Measurements from ENCODE around the gene CRISP2. TPM values are rescaled to one million over a fixed set of nuclear protein-coding genes. Genes with fewer than 3 reads are reported as not detected.
"Not testable (repeated sequence)": the region's sequence is repeated elsewhere in the genome, so short reads cannot be mapped to it uniquely, and the experiment has no call there.

The CRISP2 gene
- total and polyA plus RNA-seq, 4 experiments from 2014 or later, result not detected

GRCh38 chr6:49723917-49724316 is 10.6 kb upstream of the CRISP2 start:
- intact Hi-C loops (cut with micrococcal nuclease); H3K27me3 Mint-ChIP-seq; H3K4me3 Mint-ChIP-seq; DNase-seq; H3K27ac Mint-ChIP-seq; H3K4me1 Mint-ChIP-seq; H3K9me3 Mint-ChIP-seq; H3K36me3 Mint-ChIP-seq; POLR2A ChIA-PET (ENCODE audit: partially characterized antibody); H3K36me3 ChIP-seq (ENCODE audit: insufficient read depth, low read length); H3K27ac ChIP-seq (ENCODE audit: low read depth, low read length); H3K9me3 ChIP-seq (ENCODE audit: control insufficient read depth in 1 of 2, low read length in 2 of 2); CTCF ChIA-PET (ENCODE audit: partially characterized antibody); H3K4me3 ChIP-seq (ENCODE audit: low read length in 2 of 2); H3K4me1 ChIP-seq (ENCODE audit: insufficient read depth, low read length); H3K27me3 ChIP-seq (ENCODE audit: insufficient read depth, low read length): not testable (repeated sequence)

GRCh38 chr6:49721297-49721696 is 8.0 kb upstream of the CRISP2 start:
- Mint-ChIP-seq H3K27ac (no peak overlapping the region), H3K36me3 (no peaks in the 10 kb centered on the region), H3K27me3 (no peaks in the 10 kb centered on the region), H3K4me1 (no peaks in the 10 kb centered on the region), H3K9me3 (peaks cover 0 to 13% (median 4%) of the 10 kb centered on the region in 8 donors), H3K4me3 (no peak overlapping the region)
- no peaks in the 10 kb centered on the region for H3K9me3 ChIP-seq (ENCODE audit: control insufficient read depth in 1 of 2, low read length in 2 of 2)
- H3K27me3 ChIP-seq (ENCODE audit: insufficient read depth, low read length), result no peaks in the 10 kb centered on the region
- H3K27ac ChIP-seq (ENCODE audit: low read depth, low read length), result no peak overlapping the region
- POLR2A ChIA-PET (ENCODE audit: partially characterized antibody), result no interaction called here
- intact Hi-C loops (cut with micrococcal nuclease), result no loop called here
- no peak overlapping the region for H3K4me3 ChIP-seq (ENCODE audit: low read length in 2 of 2)
- H3K4me1 ChIP-seq (ENCODE audit: insufficient read depth, low read length), result no peaks in the 10 kb centered on the region
- CTCF ChIA-PET (ENCODE audit: partially characterized antibody), result no interaction called here
- DNase-seq, result no peak
- H3K36me3 ChIP-seq (ENCODE audit: insufficient read depth, low read length), result no peaks in the 10 kb centered on the region

GRCh38 chr6:49720372-49720771 is 7.0 kb upstream of the CRISP2 start:
- CTCF ChIA-PET (ENCODE audit: partially characterized antibody), result no interaction called here
- intact Hi-C loops (cut with micrococcal nuclease), result no loop called here
- no peak for DNase-seq

GRCh38 chr6:49698478-49698877 is 14.9 kb downstream of the CRISP2 start:
- no peaks in the 10 kb centered on the region for H3K36me3 ChIP-seq (ENCODE audit: insufficient read depth, low read length)
- no peaks in the 10 kb centered on the region for H3K36me3 Mint-ChIP-seq
- H3K27me3 Mint-ChIP-seq, result no peaks in the 10 kb centered on the region
- H3K4me3 ChIP-seq (ENCODE audit: low read length in 2 of 2), result no peak overlapping the region
- H3K27me3 ChIP-seq (ENCODE audit: insufficient read depth, low read length), result no peaks in the 10 kb centered on the region
- H3K4me3 Mint-ChIP-seq, result no peak overlapping the region
- no peaks in the 10 kb centered on the region for H3K9me3 ChIP-seq (ENCODE audit: control insufficient read depth in 1 of 2, low read length in 2 of 2)
- H3K27ac ChIP-seq (ENCODE audit: low read depth, low read length), result no peak overlapping the region
- H3K4me1 ChIP-seq (ENCODE audit: insufficient read depth, low read length), result no peaks in the 10 kb centered on the region
- no peak for DNase-seq
- H3K27ac Mint-ChIP-seq, result no peak overlapping the region
- ChIA-PET POLR2A (ENCODE audit: partially characterized antibody) (no interaction called here), CTCF (ENCODE audit: partially characterized antibody) (no interaction called here)
- intact Hi-C loops (cut with micrococcal nuclease), result no loop called here
- peaks cover 0 to 13% (median 5%) of the 10 kb centered on the region in 8 donors for H3K9me3 Mint-ChIP-seq
- no peaks in the 10 kb centered on the region for H3K4me1 Mint-ChIP-seq

More at GRCh38 chr6:49720372-49720771, 7.0 kb upstream of the CRISP2 start:
- H3K4me1 ChIP-seq (ENCODE audit: insufficient read depth, low read length), result no peaks in the 10 kb centered on the region
- Mint-ChIP-seq H3K27me3 (no peaks in the 10 kb centered on the region), H3K4me3 (no peak overlapping the region), H3K4me1 (no peaks in the 10 kb centered on the region), H3K27ac (no peak overlapping the region), H3K36me3 (no peaks in the 10 kb centered on the region), H3K9me3 (peaks cover 0 to 10% (median 3%) of the 10 kb centered on the region in 8 donors)
- no peaks in the 10 kb centered on the region for H3K36me3 ChIP-seq (ENCODE audit: insufficient read depth, low read length)
- POLR2A ChIA-PET (ENCODE audit: partially characterized antibody), result no interaction called here
- H3K27me3 ChIP-seq (ENCODE audit: insufficient read depth, low read length), result no peaks in the 10 kb centered on the region
- H3K9me3 ChIP-seq (ENCODE audit: control insufficient read depth in 1 of 2, low read length in 2 of 2), result no peaks in the 10 kb centered on the region
- no peak overlapping the region for H3K27ac ChIP-seq (ENCODE audit: low read depth, low read length)
- H3K4me3 ChIP-seq (ENCODE audit: low read length in 2 of 2), result no peak overlapping the region

- Mint-ChIP-seq H3K4me3 (no peak overlapping the region), H3K27me3 (no peaks in the 10 kb centered on the region), H3K4me1 (no peaks in the 10 kb centered on the region), H3K36me3 (no peaks in the 10 kb centered on the region), H3K27ac (no peak overlapping the region), H3K9me3 (peaks cover 2 to 25% (median 11%) of the 10 kb centered on the region in 8 donors)
- DNase-seq, result no peak
- no peaks in the 10 kb centered on the region for H3K27me3 ChIP-seq (ENCODE audit: insufficient read depth, low read length)
- no peak overlapping the region for H3K4me3 ChIP-seq (ENCODE audit: low read length in 2 of 2)
- no peaks in the 10 kb centered on the region for H3K4me1 ChIP-seq (ENCODE audit: insufficient read depth, low read length)
- no peaks in the 10 kb centered on the region for H3K36me3 ChIP-seq (ENCODE audit: insufficient read depth, low read length)
- H3K9me3 ChIP-seq (ENCODE audit: control insufficient read depth in 1 of 2, low read length in 2 of 2), result no peaks in the 10 kb centered on the region
- ChIA-PET CTCF (ENCODE audit: partially characterized antibody) (no interaction called here), POLR2A (ENCODE audit: partially characterized antibody) (no interaction called here)
- intact Hi-C loops (cut with micrococcal nuclease), result no loop called here
- H3K27ac ChIP-seq (ENCODE audit: low read depth, low read length), result no peak overlapping the region
Measured at GRCh38 chr6:49693512-49693911, 19.8 kb downstream of the CRISP2 start.

- peaks cover 2 to 25% (median 11%) of the 10 kb centered on the region in 8 donors for H3K9me3 Mint-ChIP-seq
- no peaks in the 10 kb centered on the region for H3K9me3 ChIP-seq (ENCODE audit: control insufficient read depth in 1 of 2, low read length in 2 of 2)
- no peak for DNase-seq
- H3K4me3 ChIP-seq (ENCODE audit: low read length in 2 of 2), result no peak overlapping the region
- ChIA-PET CTCF (ENCODE audit: partially characterized antibody) (no interaction called here), POLR2A (ENCODE audit: partially characterized antibody) (no interaction called here)
- no peak overlapping the region for H3K27ac Mint-ChIP-seq
- no peaks in the 10 kb centered on the region for H3K4me1 ChIP-seq (ENCODE audit: insufficient read depth, low read length)
- H3K4me3 Mint-ChIP-seq, result no peak overlapping the region
- no peaks in the 10 kb centered on the region for H3K27me3 Mint-ChIP-seq
- no peaks in the 10 kb centered on the region for H3K36me3 ChIP-seq (ENCODE audit: insufficient read depth, low read length)
- intact Hi-C loops (cut with micrococcal nuclease), result no loop called here
- no peaks in the 10 kb centered on the region for H3K4me1 Mint-ChIP-seq
- no peak overlapping the region for H3K27ac ChIP-seq (ENCODE audit: low read depth, low read length)
- no peaks in the 10 kb centered on the region for H3K27me3 ChIP-seq (ENCODE audit: insufficient read depth, low read length)
- H3K36me3 Mint-ChIP-seq, result no peaks in the 10 kb centered on the region
Measured at GRCh38 chr6:49692534-49692933, 20.8 kb downstream of the CRISP2 start.

- Histone ChIP-seq H3K27me3 (ENCODE audit: insufficient read depth, low read length) (no peaks in the 10 kb centered on the region), H3K27ac (ENCODE audit: low read depth, low read length) (no peak overlapping the region), H3K4me3 (ENCODE audit: low read length in 2 of 2) (no peak overlapping the region), H3K4me1 (ENCODE audit: insufficient read depth, low read length) (no peaks in the 10 kb centered on the region), H3K9me3 (ENCODE audit: control insufficient read depth in 1 of 2, low read length in 2 of 2) (no peaks in the 10 kb centered on the region), H3K36me3 (ENCODE audit: insufficient read depth, low read length) (no peaks in the 10 kb centered on the region)
- CTCF ChIA-PET (ENCODE audit: partially characterized antibody), result no interaction called here
- DNase-seq, result no peak
- Mint-ChIP-seq H3K4me1 (no peaks in the 10 kb centered on the region), H3K36me3 (no peaks in the 10 kb centered on the region), H3K27me3 (no peaks in the 10 kb centered on the region), H3K9me3 (peaks cover 0 to 8% (median 2%) of the 10 kb centered on the region in 8 donors), H3K27ac (no peak overlapping the region), H3K4me3 (no peak overlapping the region)
- intact Hi-C loops (cut with micrococcal nuclease), result no loop called here
- POLR2A ChIA-PET (ENCODE audit: partially characterized antibody), result no interaction called here
Measured at GRCh38 chr6:49676671-49677281, 36.6 kb downstream of the CRISP2 start.

GRCh38 chr6:49675816-49676215 is 37.5 kb downstream of the CRISP2 start:
- intact Hi-C loops (cut with micrococcal nuclease), result no loop called here
- Histone ChIP-seq H3K36me3 (ENCODE audit: insufficient read depth, low read length) (no peaks in the 10 kb centered on the region), H3K27me3 (ENCODE audit: insufficient read depth, low read length) (no peaks in the 10 kb centered on the region), H3K4me1 (ENCODE audit: insufficient read depth, low read length) (no peaks in the 10 kb centered on the region), H3K9me3 (ENCODE audit: control insufficient read depth in 1 of 2, low read length in 2 of 2) (no peaks in the 10 kb centered on the region), H3K4me3 (ENCODE audit: low read length in 2 of 2) (no peak overlapping the region), H3K27ac (ENCODE audit: low read depth, low read length) (no peak overlapping the region)
- Mint-ChIP-seq H3K4me1 (no peaks in the 10 kb centered on the region), H3K4me3 (no peak overlapping the region), H3K27me3 (no peaks in the 10 kb centered on the region), H3K9me3 (peaks cover 0 to 12% (median 5%) of the 10 kb centered on the region in 8 donors), H3K27ac (no peak overlapping the region), H3K36me3 (no peaks in the 10 kb centered on the region)
- no peak for DNase-seq
- POLR2A ChIA-PET (ENCODE audit: partially characterized antibody), result no interaction called here
- CTCF ChIA-PET (ENCODE audit: partially characterized antibody), result no interaction called here

Measured in CD4-positive, alpha-beta memory T cell (primary cell).